Neural cell (in vitro differentiated cells): Measurements from ENCODE around the gene FBXO11. TPM values are rescaled to one million over a fixed set of nuclear protein-coding genes. Genes with fewer than 3 reads are reported as not detected.

ENCODE experiments used
- H2AFZ ChIP-seq: fragments of 200-600, 300-800 bp; sonication (generic), shearing (Covaris generic); 2 replicates; pipeline ENCODE4 v1.6.0; 2014; ENCODE audit warnings: low read depth, mild to moderate bottlenecking, antibody characterized with exemption, low read length, moderate library complexity
- H3F3A ChIP-seq: fragments of 200-600 bp; shearing (Covaris generic); 2 replicates; pipeline ENCODE4 v1.6.1; 2016; ENCODE audit warnings: mild to moderate bottlenecking, moderate library complexity, mixed read lengths, antibody characterized with exemption, low read length; ENCODE audit not compliant: insufficient read depth, poor library complexity, severe bottlenecking
- H3K27ac ChIP-seq: fragments of 200-600, 300-800 bp; sonication (generic), shearing (Covaris generic); 2 replicates; pipeline ENCODE4 v1.5.1; 2014; ENCODE audit warnings: mild to moderate bottlenecking, low read length, moderate library complexity
- H3K27me3 ChIP-seq: fragments of 300-800, 200-600 bp; sonication (generic), shearing (Covaris generic); 2 replicates; pipeline ENCODE4 v1.6.0; 2014; ENCODE audit warnings: mild to moderate bottlenecking, low read depth, low read length, moderate library complexity; ENCODE audit not compliant: insufficient read depth
- H3K36me3 ChIP-seq: fragments of 300-800, 200-600 bp; sonication (generic), shearing (Covaris generic); 2 replicates; pipeline ENCODE4 v1.5.1; 2014; ENCODE audit warnings: mild to moderate bottlenecking, antibody characterized with exemption, low read length, moderate library complexity; ENCODE audit not compliant: insufficient read depth
- H3K4me2 ChIP-seq: fragments of 300-800, 200-600 bp; sonication (generic), shearing (Covaris generic); 2 replicates; pipeline ENCODE4 v1.6.0; 2014; ENCODE audit warnings: mild to moderate bottlenecking, low read length
- H3K4me3 ChIP-seq: fragments of 300-800, 200-600 bp; sonication (generic), shearing (Covaris generic); 2 replicates; pipeline ENCODE4 v1.5.1; 2014; ENCODE audit warnings: mild to moderate bottlenecking, low read length, moderate library complexity
- H3K79me2 ChIP-seq: fragments of 200-600 bp; shearing (Covaris generic); replicated peaks from 2 replicates; pipeline ENCODE4 v1.6.0; 2014; ENCODE audit warnings: mild to moderate bottlenecking, low read length, moderate library complexity; ENCODE audit not compliant: insufficient read depth
- H3K9ac ChIP-seq: fragments of 300-800, 200-600 bp; sonication (generic), shearing (Covaris generic); 2 replicates; pipeline ENCODE4 v1.6.1; 2016; ENCODE audit warnings: mild to moderate bottlenecking, low read length, mixed read lengths
- H3K9me2 ChIP-seq: fragments of 200-600 bp; shearing (Covaris generic); 2 replicates; pipeline ENCODE4 v1.6.1; 2016; ENCODE audit warnings: mild to moderate bottlenecking, low read length, mixed read lengths; ENCODE audit not compliant: insufficient read depth
- H3K9me3 ChIP-seq: fragments of 200-600, 300-800 bp; sonication (generic), shearing (Covaris generic); 2 replicates; pipeline ENCODE4 v1.6.1; 2016; ENCODE audit warnings: mild to moderate bottlenecking, mixed run types, low read length, moderate library complexity, mixed read lengths
- H4K20me1 ChIP-seq: fragments of 200-600 bp; shearing (Covaris generic); 2 replicates; pipeline ENCODE4 v1.6.1; 2016; ENCODE audit warnings: mild to moderate bottlenecking, mixed run types; ENCODE audit not compliant: insufficient read depth
- EP300 ChIP-seq: fragments of 450-650 bp; conservative IDR thresholded peaks from 2 replicates; pipeline ENCODE4 v1.6.1; 2014; ENCODE audit warnings: antibody characterized with exemption, mild to moderate bottlenecking, moderate library complexity; ENCODE audit not compliant: poor library complexity, severe bottlenecking
- MXI1 ChIP-seq: fragments of 450-650 bp; conservative IDR thresholded peaks from 2 replicates; pipeline ENCODE4 v1.6.1; 2014; ENCODE audit warnings: antibody characterized with exemption, mild to moderate bottlenecking; ENCODE audit not compliant: poor library complexity, severe bottlenecking
- POLR2AphosphoS5 ChIP-seq: IDR thresholded peaks from 2 replicates; pipeline ENCODE4 v1.6.1; 2012
- RAD21 ChIP-seq: fragments of 450-650 bp; conservative IDR thresholded peaks from 2 replicates; pipeline ENCODE4 v1.6.1; 2014; ENCODE audit warnings: antibody characterized with exemption, mild to moderate bottlenecking, moderate library complexity
- SMC3 ChIP-seq: fragments of 450-650 bp; conservative IDR thresholded peaks from 2 replicates; pipeline ENCODE4 v1.6.1; 2014; ENCODE audit warnings: antibody characterized with exemption, mild to moderate bottlenecking, moderate library complexity; ENCODE audit not compliant: poor library complexity
- TAF1 ChIP-seq: IDR thresholded peaks from 2 replicates; pipeline ENCODE4 v1.6.1; 2012; ENCODE audit warnings: low read depth
- polyA plus RNA-seq: library from polyadenylated mRNA; depleted of rRNA; stranded (reverse); fragments of >200 nt; gene quantifications from 2 replicates; pipeline ENCODE4 v1.2.3, GENCODE V29; 2014
- TF ChIP-seq, protein P1 (sequence below): IDR thresholded peaks from 2 replicates; pipeline ENCODE4 v1.6.1; 2012; ENCODE audit warnings: borderline replicate concordance
- TF ChIP-seq, protein P2 (sequence below): fragments of 450-650 bp; IDR thresholded peaks from 2 replicates; pipeline ENCODE4 v1.5.1; 2014; ENCODE audit warnings: antibody characterized with exemption, mild to moderate bottlenecking, moderate library complexity; ENCODE audit not compliant: poor library complexity, severe bottlenecking

FBXO11 gene
- polyA plus RNA-seq, 1 donor from 2014 or later = 132 TPM

DNA sequence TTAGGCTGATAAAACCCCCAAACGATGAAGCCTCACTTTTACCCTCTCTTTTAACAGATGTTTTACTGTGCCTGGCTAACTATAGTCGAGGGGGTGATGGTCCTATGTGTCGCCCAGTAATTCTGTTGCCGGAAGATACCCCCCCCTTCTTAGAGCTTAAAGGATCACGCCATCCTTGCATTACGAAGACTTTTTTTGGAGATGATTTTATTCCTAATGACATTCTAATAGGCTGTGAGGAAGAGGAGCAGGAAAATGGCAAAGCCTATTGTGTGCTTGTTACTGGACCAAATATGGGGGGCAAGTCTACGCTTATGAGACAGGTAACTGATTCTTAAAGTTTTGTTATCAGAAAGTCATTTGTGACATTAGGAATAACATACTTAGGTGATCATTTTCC is 102.9 kb downstream of the FBXO11 start:
- H3K9ac ChIP-seq = no peak overlapping the region
- no peak overlapping the region for H2AFZ ChIP-seq
- H3K79me2 ChIP-seq = peaks cover 5% of the 10 kb centered on the region
- H3K4me2 ChIP-seq = no peak overlapping the region
- H3F3A ChIP-seq = no peaks in the 10 kb centered on the region
- H3K27ac ChIP-seq = no peak overlapping the region
- no peaks in the 10 kb centered on the region for H3K9me2 ChIP-seq
- H4K20me1 ChIP-seq = no peaks in the 10 kb centered on the region
- H3K4me3 ChIP-seq = no peak overlapping the region
- H3K27me3 ChIP-seq = no peaks in the 10 kb centered on the region
- no peaks in the 10 kb centered on the region for H3K9me3 ChIP-seq
- peaks cover 33% of the 10 kb centered on the region for H3K36me3 ChIP-seq
- TF ChIP-seq TAF1 (no peak), EP300 (no peak), MXI1 (no peak), RAD21 (no peak), POLR2AphosphoS5 (peak; percentile 21), SMC3 (no peak)
- TF ChIP-seq, protein P1, sequence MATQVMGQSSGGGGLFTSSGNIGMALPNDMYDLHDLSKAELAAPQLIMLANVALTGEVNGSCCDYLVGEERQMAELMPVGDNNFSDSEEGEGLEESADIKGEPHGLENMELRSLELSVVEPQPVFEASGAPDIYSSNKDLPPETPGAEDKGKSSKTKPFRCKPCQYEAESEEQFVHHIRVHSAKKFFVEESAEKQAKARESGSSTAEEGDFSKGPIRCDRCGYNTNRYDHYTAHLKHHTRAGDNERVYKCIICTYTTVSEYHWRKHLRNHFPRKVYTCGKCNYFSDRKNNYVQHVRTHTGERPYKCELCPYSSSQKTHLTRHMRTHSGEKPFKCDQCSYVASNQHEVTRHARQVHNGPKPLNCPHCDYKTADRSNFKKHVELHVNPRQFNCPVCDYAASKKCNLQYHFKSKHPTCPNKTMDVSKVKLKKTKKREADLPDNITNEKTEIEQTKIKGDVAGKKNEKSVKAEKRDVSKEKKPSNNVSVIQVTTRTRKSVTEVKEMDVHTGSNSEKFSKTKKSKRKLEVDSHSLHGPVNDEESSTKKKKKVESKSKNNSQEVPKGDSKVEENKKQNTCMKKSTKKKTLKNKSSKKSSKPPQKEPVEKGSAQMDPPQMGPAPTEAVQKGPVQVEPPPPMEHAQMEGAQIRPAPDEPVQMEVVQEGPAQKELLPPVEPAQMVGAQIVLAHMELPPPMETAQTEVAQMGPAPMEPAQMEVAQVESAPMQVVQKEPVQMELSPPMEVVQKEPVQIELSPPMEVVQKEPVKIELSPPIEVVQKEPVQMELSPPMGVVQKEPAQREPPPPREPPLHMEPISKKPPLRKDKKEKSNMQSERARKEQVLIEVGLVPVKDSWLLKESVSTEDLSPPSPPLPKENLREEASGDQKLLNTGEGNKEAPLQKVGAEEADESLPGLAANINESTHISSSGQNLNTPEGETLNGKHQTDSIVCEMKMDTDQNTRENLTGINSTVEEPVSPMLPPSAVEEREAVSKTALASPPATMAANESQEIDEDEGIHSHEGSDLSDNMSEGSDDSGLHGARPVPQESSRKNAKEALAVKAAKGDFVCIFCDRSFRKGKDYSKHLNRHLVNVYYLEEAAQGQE = no peak
- TF ChIP-seq, protein P2, sequence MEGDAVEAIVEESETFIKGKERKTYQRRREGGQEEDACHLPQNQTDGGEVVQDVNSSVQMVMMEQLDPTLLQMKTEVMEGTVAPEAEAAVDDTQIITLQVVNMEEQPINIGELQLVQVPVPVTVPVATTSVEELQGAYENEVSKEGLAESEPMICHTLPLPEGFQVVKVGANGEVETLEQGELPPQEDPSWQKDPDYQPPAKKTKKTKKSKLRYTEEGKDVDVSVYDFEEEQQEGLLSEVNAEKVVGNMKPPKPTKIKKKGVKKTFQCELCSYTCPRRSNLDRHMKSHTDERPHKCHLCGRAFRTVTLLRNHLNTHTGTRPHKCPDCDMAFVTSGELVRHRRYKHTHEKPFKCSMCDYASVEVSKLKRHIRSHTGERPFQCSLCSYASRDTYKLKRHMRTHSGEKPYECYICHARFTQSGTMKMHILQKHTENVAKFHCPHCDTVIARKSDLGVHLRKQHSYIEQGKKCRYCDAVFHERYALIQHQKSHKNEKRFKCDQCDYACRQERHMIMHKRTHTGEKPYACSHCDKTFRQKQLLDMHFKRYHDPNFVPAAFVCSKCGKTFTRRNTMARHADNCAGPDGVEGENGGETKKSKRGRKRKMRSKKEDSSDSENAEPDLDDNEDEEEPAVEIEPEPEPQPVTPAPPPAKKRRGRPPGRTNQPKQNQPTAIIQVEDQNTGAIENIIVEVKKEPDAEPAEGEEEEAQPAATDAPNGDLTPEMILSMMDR = no peak

GRCh38 chr2:47801118-47801517 is 105.2 kb downstream of the FBXO11 start:
- H3K79me2 ChIP-seq = peaks cover 11% of the 10 kb centered on the region
- no peak overlapping the region for H3K4me3 ChIP-seq
- H4K20me1 ChIP-seq = no peaks in the 10 kb centered on the region

More at GRCh38 chr2:47801118-47801517, 105.2 kb downstream of the FBXO11 start:
- Histone ChIP-seq H2AFZ (no peak overlapping the region), H3K9me3 (no peaks in the 10 kb centered on the region), H3K27me3 (no peaks in the 10 kb centered on the region), H3K4me2 (no peak overlapping the region), H3K9me2 (no peaks in the 10 kb centered on the region), H3K27ac (no peak overlapping the region), H3K9ac (no peak overlapping the region), H3F3A (no peaks in the 10 kb centered on the region), H3K36me3 (peaks cover 38% of the 10 kb centered on the region)
- TF ChIP-seq SMC3 = no peak
- TF ChIP-seq, protein P1 = no peak
- TF ChIP-seq, protein P2 = no peak
- no peak for TF ChIP-seq POLR2AphosphoS5
- no peak for TF ChIP-seq TAF1
